ENCODE data around the gene FAM136A. TPM values are rescaled to one million over a fixed set of nuclear protein-coding genes. Genes with fewer than 3 reads are reported as not detected.

The FAM136A gene
- total and polyA plus RNA-seq, 2 donors (not counting 1 experiment from before 2014, with no cell fraction given): 31.1 to 41.6 TPM

DNA sequence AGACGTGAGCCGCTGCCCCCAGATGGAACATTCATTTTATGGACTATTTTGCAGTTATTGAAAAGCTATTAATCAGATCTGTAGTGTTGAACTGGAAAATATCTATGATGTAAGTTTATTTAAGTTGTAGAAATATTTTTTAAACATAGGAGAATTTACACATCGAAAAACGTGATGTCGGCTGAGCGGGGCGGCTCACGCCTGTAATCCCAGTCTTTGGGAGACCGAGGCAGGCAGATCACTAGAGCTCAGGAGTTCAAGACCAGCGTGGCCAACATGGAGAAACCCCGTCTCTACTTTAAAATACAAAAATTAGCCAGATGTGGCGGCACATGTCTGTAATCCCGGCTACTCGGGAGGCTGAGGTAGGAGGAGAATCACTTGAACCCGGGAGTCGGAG lies 51.4 kb downstream of the FAM136A start:
- H4K20me1 ChIP-seq (ENCODE audit: control insufficient read depth, insufficient read depth, low read length, poor library complexity, severe bottlenecking): no peaks in the 10 kb centered on the region
- no peak overlapping the region for H3K4me3 Mint-ChIP-seq
- no peak overlapping the region for H3K4me2 ChIP-seq (replicated peaks; ENCODE audit: low read depth, low read length, poor library complexity, severe bottlenecking)
- H3K4me3 ChIP-seq (ENCODE audit: control extremely low read depth in 1 of 5, extremely low read depth in 1 of 5, insufficient read depth in 1 of 5, low read depth in 2 of 5, low read length in 4 of 5): no peak overlapping the region
- H3K9me3 ChIP-seq (ENCODE audit: control extremely low read depth in 1 of 3, control insufficient read depth in 2 of 3, insufficient read depth in 1 of 3, low read length in 2 of 3): no peaks in the 10 kb centered on the region
- ChIA-PET CTCF (interaction anchor here (0.8 to 2.4 kb wide), 2 partner anchors 13 to 336 kb away, joined by 3 to 10 read pairs; partner anchors contain the start of gene MXD1), POLR2A (interaction anchor here (4.1 kb wide), 1 partner anchor 7 kb away, joined by 20 read pairs; the partner anchor contains the start of gene PCYOX1)
- no peak overlapping the region for H3K27ac ChIP-seq (ENCODE audit: low read length in 2 of 2)
- no peak overlapping the region for H2AFZ ChIP-seq (ENCODE audit: insufficient read depth, low read depth, low read length, poor library complexity, severe bottlenecking)
- intact Hi-C loops (cut with micrococcal nuclease): no loop called here
- no peak for DNase-seq
- H3K9me3 Mint-ChIP-seq (ENCODE audit: insufficient read depth): no peaks in the 10 kb centered on the region
- no peak overlapping the region for H3K9ac ChIP-seq (ENCODE audit: low read length)
- peaks cover 30% of the 10 kb centered on the region for H3K79me2 ChIP-seq (ENCODE audit: control insufficient read depth, insufficient read depth, low read length)
- WGBS (ENCODE audit: insufficient coverage): 80% methylated on average over 1 of the region's 16 CpGs
- H3K27me3 Mint-ChIP-seq: no peaks in the 10 kb centered on the region
- no peak overlapping the region for H3K27ac Mint-ChIP-seq
- no peak for TF ChIP-seq EZH2 (IDR thresholded peaks at IDR 0.05; ENCODE audit: borderline replicate concordance, insufficient read depth, low read depth, low read length, poor library complexity, severe bottlenecking)
- TF ChIP-seq, protein P1, sequence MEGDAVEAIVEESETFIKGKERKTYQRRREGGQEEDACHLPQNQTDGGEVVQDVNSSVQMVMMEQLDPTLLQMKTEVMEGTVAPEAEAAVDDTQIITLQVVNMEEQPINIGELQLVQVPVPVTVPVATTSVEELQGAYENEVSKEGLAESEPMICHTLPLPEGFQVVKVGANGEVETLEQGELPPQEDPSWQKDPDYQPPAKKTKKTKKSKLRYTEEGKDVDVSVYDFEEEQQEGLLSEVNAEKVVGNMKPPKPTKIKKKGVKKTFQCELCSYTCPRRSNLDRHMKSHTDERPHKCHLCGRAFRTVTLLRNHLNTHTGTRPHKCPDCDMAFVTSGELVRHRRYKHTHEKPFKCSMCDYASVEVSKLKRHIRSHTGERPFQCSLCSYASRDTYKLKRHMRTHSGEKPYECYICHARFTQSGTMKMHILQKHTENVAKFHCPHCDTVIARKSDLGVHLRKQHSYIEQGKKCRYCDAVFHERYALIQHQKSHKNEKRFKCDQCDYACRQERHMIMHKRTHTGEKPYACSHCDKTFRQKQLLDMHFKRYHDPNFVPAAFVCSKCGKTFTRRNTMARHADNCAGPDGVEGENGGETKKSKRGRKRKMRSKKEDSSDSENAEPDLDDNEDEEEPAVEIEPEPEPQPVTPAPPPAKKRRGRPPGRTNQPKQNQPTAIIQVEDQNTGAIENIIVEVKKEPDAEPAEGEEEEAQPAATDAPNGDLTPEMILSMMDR (IDR thresholded peaks at IDR 0.05): no peak
- peaks cover 13 to 17% of the 10 kb centered on the region in 2 donors for H3K4me1 ChIP-seq (ENCODE audit: control insufficient read depth in 2 of 2, insufficient read depth in 2 of 2, low read length in 2 of 2)
- peaks cover 0 to 2% of the 10 kb centered on the region in 2 experiments for H3K36me3 ChIP-seq (replicated peaks in 1 of 2; ENCODE audit: control extremely low read depth in 1 of 2, control insufficient read depth in 1 of 2, extremely low read depth in 1 of 2, insufficient read depth in 2 of 2, low read length in 1 of 2)
- H3K4me1 Mint-ChIP-seq: peaks cover 22% of the 10 kb centered on the region
- ATAC-seq (ENCODE audit: low read depth): no peak
- H3K27me3 ChIP-seq (replicated peaks in 1 of 4; ENCODE audit: control extremely low read depth in 1 of 4, control insufficient read depth in 3 of 4, insufficient read depth in 4 of 4, low read length in 3 of 4): no peaks in the 10 kb centered on the region

DNA sequence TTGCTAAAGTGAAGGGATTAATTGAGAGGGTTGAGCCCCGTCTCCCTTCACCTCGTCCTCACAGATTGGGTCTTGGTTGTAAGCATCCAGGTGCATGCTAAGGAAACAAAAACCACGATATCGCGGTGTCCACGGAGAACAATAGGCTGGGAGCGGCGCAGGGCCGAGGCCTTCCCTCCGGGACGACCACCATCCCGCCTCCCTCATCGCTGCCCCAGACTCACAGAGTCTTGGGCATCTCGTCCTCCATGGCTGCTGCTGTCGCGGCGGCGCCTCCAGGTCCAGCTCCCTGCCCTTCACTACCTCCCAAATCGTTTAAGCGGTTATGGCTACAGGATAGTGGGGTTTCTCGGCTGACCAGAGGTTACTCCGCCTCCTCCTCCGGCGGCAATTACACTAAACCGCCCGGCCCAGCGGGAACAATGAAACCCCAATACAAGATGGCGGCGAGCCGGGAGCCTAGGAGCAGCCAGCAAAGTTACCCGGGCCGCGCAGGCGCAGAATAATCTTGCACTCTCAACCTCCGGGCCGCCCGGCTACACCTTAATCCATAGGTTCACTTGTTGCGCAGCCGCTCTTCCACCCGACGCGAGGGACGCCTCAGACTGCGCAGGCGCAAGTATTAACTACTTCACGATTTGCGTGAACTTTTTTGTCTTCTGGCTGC lies 53.6 kb downstream of the FAM136A start, which contains the start of gene TIA1:
TIA1 (minus strand) TSS at position 448 of the 667 bp plus-strand sequence; CDS start at position 250, 198 bp downstream.
- ChIA-PET POLR2A (interaction anchor here (0.9 to 4.1 kb wide), 2 partner anchors 10 to 45 kb away, joined by 3 to 20 read pairs; partner anchors contain the start of genes PCYOX1 and SNRPG), CTCF (interaction anchor here (0.6 to 2.4 kb wide), 3 partner anchors 11 to 334 kb away, joined by 4 to 10 read pairs (median 4); partner anchors contain the start of gene MXD1)

More for the DNA sequence above, 53.6 kb downstream of the FAM136A start, which contains the start of gene TIA1:
- H3K79me2 ChIP-seq (ENCODE audit: control insufficient read depth, insufficient read depth, low read length): peaks cover 51% of the 10 kb centered on the region
- H3K9me3 ChIP-seq (ENCODE audit: control extremely low read depth in 1 of 3, control insufficient read depth in 2 of 3, insufficient read depth in 1 of 3, low read length in 2 of 3): no peaks in the 10 kb centered on the region
- peak within 1 kb of the TSS; percentile 98 for H3K4me3 Mint-ChIP-seq
- H3K27me3 ChIP-seq (replicated peaks in 1 of 4; ENCODE audit: control extremely low read depth in 1 of 4, control insufficient read depth in 3 of 4, insufficient read depth in 4 of 4, low read length in 3 of 4): no peaks in the 10 kb centered on the region
- peak; percentile 99 for DNase-seq
- H3K4me3 ChIP-seq (ENCODE audit: control extremely low read depth in 1 of 5, extremely low read depth in 1 of 5, insufficient read depth in 1 of 5, low read depth in 2 of 5, low read length in 4 of 5): peak within 1 kb of the TSS; percentile 70 to 98 (median 95)
- peak within 1 kb of the TSS; percentile 86 to 94 for H3K27ac ChIP-seq (ENCODE audit: low read length in 2 of 2)
- H3K36me3 ChIP-seq (replicated peaks in 1 of 2; ENCODE audit: control extremely low read depth in 1 of 2, control insufficient read depth in 1 of 2, extremely low read depth in 1 of 2, insufficient read depth in 2 of 2, low read length in 1 of 2): peaks cover 0 to 2% of the 10 kb centered on the region in 2 experiments
- H3K27ac Mint-ChIP-seq: peak within 1 kb of the TSS; percentile 98
- H3K9ac ChIP-seq (ENCODE audit: low read length): peak within 1 kb of the TSS; percentile 74
- peak within 1 kb of the TSS; percentile 79 for H2AFZ ChIP-seq (ENCODE audit: insufficient read depth, low read depth, low read length, poor library complexity, severe bottlenecking)
- intact Hi-C loops (cut with micrococcal nuclease): loop anchor here (1.0 to 5.0 kb wide), 9 partner anchors 10 to 819 kb away; partner anchors contain the start of genes C2orf42, NAGK, PCBP1 and PCYOX1
- H3K27me3 Mint-ChIP-seq: no peaks in the 10 kb centered on the region
- WGBS (ENCODE audit: insufficient coverage): under 1% methylated on average over 40 of the region's 47 CpGs
- peak; percentile 96 for ATAC-seq (ENCODE audit: low read depth)
- peaks cover 35% of the 10 kb centered on the region for H3K4me1 Mint-ChIP-seq
- H3K9me3 Mint-ChIP-seq (ENCODE audit: insufficient read depth): no peaks in the 10 kb centered on the region
- peaks cover 24 to 29% of the 10 kb centered on the region in 2 donors for H3K4me1 ChIP-seq (ENCODE audit: control insufficient read depth in 2 of 2, insufficient read depth in 2 of 2, low read length in 2 of 2)
- peaks cover 18% of the 10 kb centered on the region for H4K20me1 ChIP-seq (ENCODE audit: control insufficient read depth, insufficient read depth, low read length, poor library complexity, severe bottlenecking)
- H3K4me2 ChIP-seq (replicated peaks; ENCODE audit: low read depth, low read length, poor library complexity, severe bottlenecking): peak within 1 kb of the TSS; percentile 78
- no peak for TF ChIP-seq EZH2 (IDR thresholded peaks at IDR 0.05; ENCODE audit: borderline replicate concordance, insufficient read depth, low read depth, low read length, poor library complexity, severe bottlenecking)
- TF ChIP-seq, protein P1 (IDR thresholded peaks at IDR 0.05): no peak

All from B cell (primary cell).